NOMO-1 treated with dmso at 0.1 percent for 144 hours (cell line): ENCODE measurements around the gene NOD2.

Experiments
- DNase-seq: peaks from one replicate; lab custom pipeline; 2025; ENCODE audit not compliant: unreplicated experiment; lab: John Stamatoyannopoulos, UW

Gene NOD2

DNA sequence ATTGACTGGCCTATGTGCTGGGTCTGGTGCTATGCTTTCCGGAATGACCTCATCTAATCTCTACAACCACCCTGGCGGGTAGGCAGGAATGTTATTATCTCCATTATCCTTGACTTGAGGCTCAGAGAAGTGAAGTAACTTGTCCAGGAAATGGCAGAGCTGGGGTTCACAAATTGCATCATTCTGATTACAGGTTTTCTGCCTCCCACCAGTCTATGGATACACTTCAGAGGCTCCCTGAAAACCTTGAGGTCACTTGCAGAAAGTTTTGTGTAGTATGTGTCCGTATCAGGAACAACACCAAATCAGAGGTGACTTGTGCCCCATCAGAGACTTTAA, 19.1 kb downstream of the NOD2 start:
- no peak for DNase-seq

DNA sequence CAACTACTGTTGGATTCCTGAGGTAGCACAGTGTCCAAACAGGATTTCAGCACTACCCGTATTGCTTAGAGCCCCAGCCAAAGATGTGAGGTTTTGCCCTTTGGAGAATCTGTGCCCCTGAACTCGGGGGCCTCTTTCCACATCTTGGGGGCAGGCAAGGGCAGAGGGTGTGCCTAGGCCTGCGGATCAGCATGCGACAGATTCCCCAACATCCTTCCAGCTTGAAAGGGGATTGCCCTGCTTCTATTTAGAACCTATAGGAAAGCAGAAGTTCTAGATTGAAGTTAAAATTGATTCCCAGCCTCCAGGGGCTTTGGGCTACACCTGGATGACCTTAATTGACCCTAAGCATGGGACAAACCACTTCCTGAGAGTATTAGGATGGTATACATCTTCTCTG, 19.6 kb downstream of the NOD2 start:
- no peak for DNase-seq

DNA sequence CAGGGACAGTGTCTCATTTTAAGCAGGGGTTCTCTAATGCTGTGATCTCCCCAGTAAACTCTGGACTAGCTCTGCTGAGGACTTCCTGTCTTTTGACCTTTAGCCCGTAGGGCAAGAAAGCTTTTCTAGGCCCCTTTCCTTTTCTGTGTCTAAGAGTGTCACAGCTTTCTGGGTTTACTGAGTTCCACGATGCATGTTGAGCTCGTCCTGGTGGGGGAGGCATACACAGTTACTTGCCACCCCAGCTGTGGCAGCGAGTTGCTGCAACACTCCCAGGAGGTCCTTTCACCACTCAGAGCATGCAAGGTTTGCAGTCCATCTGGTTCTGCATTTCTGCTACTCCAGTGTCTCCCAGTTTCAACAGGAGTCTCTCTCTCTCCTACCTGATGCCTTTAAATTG, 23.7 kb downstream of the NOD2 start:
- no peak for DNase-seq

DNA sequence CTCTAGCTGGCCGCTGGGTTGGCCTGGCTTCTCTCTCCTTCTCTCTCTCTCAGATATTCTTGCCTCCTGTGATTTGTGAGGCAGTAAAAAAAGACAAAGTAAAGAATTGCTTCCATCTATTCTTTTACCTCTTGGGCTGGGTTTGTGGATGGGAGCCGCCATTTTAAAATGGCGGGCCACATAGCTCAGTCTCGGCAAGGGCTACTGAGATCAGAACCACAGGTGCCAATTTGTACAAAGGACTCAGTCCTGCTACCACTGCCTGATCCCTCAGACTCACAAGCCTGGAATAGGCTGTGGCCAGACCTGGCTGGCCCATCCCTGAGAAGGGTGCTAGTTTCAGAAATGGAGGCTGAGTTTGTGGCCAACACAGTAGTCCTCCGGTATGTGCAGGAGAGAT, 24.1 kb downstream of the NOD2 start:
- DNase-seq, result no peak

DNA sequence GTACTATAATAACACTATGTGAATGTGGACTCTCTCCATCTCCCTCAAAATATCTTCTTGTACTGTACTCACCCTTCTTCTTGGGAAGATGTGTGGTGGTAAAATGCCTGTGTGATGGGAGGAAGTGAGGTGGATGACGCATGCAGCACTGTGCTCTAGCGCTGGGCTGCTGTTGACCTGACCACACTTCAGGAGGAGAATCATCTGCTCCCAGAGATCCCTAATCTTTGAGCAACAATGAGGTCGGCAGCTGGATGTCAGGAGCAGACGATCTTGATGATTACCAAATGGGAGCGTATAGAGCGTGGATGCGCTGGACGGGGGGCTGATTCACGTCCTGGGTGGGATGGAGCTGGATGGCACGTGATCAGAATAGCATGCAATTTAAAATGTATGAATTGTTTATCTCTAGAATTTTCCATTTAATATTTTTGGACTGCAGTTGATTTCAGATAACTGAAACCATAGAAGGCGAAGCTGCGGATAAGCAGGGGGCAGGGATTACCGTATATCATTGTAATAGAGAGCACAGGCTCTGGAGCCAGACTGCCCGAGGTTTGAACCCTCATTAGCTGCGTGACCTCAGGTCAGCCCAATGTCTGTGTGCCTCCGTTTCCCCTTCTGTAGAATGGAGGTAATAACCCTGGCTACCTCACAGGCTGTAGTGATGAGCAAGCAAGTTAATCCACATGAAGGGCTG, 24.8 kb downstream of the NOD2 start:
- peak; percentile 18 for DNase-seq

DNA sequence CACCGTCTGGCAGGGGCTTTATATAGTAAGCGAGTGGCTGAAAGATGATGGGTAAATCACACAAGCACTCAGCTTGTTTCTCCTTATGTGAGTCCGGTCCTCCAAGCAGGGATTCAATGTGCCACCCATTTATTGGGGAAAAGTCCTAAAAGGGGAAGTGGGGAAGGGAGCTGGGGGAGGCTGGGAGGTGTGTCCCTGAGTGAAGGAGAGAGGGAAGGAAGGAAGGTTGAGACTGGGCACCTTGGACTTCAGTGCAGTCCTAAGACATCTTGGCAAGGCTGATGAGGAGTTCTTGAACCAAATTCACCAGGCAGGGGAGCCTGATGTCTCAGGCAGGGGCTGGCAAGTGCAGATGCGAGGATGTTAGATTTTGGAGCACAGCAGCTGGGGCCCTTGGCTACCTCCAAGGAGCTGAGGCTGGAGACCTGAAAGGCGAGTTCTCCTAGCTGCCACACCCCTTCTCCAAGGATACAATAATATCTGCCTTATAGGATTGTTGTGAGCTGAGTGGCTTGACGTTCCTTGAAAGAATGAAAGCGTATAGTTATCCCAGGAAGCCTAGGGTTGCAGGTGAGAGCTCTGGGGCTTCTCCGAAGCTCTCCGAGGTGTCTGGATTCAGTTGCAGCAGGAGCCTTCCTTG, 25.5 kb downstream of the NOD2 start:
- no peak for DNase-seq

DNA sequence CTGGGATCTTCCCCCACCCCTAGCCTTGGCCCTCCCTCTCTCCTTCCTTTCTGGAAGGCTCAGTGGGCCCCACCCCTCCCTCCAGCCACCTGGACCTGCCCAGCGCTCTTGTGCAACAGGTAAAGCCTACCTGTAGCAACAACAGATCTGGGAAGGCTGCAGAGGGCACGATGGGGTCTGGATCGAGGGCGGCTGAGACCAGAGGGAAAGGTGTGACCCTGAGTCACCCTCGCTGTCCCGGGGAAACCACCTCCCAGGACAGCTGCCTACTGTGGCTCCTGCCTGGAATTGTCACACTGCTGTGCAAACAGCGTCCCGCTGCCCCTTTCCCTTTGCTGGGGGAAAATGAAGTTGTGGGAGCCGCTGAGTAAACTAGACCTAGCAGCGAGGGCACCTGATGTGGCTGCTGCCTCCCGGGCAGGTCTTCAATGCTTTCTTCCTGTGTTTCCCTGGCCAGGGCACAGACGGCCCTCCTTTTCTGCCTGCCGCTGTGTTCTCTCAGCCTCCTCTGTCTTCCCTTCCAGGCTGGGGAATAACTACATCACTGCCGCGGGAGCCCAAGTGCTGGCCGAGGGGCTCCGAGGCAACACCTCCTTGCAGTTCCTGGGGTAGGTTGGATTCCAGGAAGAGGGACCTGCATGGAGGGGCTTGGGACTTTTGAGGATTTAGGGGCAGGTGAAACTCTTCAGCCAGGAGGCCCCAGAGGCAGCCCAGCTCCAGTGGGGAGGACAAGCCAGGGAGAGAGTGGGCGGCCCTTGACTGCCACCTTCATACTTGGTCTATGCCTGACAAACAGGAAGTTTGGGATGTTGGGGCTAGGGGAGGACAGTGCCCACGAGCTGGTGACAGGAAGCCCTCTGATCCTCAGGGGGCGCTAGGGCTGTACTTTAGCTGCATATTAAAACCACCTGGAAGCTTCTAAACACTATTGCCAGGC, 26.3 kb downstream of the NOD2 start:
- no peak for DNase-seq

DNA sequence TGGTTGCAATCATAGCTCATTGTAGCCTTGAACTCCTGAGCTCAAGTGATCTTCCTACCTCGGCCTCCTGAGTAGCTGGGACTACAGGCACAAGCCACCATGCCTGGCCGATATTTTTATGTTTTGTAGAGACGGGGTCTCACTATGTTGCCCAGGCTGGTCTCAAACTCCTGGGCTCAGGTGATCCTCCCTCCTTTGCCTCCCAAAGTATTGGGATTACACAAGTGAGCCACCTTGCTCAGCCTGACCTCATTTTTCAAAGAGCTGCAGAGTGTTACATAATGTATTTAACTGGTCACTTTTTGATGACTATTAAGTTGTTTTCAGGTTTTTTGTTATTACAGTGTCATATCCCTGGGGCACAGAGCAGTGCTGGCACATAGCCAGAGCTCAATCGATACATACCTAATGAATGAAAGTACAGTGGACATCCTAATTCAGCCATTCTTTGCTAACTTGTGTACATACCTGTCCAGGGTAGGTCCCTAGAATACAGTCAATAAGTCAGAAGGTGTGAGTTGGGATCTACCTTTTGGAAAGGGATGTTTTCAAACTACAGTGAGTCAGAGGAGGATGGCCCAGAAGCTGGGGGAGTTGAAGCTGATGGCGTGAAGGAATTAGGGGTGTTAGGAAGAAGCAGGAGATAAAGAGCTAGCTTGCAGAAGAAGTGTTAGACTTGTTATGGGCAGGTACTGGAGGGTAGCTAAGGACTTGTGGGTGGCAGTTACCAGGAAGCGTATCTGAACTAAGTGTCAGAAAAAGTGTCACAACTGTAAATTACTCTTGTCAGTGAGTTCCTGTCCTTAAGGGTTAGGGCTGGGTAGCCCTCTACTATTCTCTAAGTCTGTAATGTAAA, 28.4 kb downstream of the NOD2 start:
- DNase-seq, result no peak

DNA sequence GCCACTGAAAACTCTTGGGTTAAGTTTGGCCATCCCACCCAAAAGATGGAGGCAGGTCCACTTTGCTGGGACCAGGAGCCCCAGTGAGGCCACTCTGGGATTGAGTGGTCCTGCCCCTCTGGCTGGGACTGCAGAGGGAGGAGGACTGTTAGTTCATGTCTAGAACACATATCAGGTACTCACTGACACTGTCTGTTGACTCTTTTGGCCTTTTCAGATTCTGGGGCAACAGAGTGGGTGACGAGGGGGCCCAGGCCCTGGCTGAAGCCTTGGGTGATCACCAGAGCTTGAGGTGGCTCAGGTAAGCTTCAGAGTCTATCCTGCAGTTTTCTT, 29.0 kb downstream of the NOD2 start:
- no peak for DNase-seq

DNA sequence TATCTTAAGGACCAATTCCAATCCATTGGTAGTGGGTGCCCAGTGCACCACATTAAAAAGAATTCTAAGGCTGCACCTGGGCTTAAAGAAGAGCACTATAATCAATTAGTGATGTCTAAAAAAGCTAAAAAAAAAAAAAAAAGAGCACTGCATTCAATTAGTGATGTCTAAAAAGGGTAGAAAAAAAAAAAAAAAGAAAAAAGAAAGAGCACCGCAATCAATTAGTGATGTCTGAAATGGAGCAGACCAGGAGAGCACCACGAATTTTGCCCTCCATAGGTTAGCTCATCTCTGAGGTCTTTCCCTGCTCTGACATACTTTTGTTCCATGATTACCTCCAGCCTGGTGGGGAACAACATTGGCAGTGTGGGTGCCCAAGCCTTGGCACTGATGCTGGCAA, 29.6 kb downstream of the NOD2 start:
- DNase-seq, result no peak

DNA sequence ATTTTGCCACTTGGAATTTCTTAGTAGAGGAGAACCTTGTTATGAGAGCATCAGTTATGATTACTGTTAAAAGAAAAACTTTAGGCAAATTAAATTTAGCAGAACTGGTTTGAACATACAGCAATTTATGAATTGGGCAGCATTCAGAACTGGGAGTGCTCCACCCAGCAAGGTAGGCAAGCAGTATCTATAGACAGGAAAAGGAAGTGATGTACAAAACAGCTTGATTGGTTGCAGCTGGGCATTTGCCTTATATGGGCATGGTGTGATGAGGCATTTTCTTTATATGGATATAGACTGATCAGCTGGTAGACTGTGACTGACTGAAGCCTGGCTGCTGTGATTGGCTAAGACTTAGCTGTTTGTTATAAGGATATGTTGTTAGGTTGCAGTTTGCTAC, 30.9 kb downstream of the NOD2 start:
- DNase-seq, result no peak

DNA sequence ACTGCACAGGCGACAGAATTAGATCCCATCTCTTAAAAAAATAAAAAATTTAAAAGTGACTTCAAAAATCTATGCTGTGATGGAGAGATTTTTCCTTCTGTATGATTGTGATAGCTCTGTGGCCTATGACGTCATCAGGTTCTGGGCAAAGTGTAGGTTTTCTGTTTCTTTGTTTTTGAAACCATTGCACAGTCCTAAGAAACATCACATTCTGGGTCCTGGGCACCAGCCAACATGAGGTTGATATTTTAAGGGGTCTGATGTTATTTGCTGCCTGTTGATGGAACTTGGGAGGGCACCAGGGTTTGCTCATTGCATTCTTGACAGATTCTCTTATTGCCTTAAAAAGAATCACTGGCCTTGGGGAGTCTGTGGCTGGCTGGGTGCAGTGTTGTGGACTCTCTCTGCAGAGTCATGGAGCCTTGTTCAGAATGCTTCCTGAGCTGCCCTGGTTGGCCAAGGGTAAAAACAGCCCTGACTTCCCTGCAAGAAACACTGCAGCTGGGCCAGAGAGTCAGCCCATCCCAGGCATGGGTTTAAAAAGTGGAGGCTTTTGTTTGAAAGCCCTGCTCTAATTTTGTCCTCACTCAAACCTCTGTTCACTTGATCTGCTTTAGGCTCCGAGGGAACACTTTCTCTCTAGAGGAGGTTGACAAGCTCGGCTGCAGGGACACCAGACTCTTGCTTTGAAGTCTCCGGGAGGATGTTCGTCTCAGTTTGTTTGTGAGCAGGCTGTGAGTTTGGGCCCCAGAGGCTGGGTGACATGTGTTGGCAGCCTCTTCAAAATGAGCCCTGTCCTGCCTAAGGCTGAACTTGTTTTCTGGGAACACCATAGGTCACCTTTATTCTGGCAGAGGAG, 38.0 kb downstream of the NOD2 start:
- no peak for DNase-seq

DNA sequence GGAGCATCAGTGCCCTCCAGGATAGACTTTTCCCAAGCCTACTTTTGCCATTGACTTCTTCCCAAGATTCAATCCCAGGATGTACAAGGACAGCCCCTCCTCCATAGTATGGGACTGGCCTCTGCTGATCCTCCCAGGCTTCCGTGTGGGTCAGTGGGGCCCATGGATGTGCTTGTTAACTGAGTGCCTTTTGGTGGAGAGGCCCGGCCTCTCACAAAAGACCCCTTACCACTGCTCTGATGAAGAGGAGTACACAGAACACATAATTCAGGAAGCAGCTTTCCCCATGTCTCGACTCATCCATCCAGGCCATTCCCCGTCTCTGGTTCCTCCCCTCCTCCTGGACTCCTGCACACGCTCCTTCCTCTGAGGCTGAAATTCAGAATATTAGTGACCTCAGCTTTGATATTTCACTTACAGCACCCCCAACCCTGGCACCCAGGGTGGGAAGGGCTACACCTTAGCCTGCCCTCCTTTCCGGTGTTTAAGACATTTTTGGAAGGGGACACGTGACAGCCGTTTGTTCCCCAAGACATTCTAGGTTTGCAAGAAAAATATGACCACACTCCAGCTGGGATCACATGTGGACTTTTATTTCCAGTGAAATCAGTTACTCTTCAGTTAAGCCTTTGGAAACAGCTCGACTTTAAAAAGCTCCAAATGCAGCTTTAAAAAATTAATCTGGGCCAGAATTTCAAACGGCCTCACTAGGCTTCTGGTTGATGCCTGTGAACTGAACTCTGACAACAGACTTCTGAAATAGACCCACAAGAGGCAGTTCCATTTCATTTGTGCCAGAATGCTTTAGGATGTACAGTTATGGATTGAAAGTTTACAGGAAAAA, 38.8 kb downstream of the NOD2 start:
- no peak for DNase-seq

DNA sequence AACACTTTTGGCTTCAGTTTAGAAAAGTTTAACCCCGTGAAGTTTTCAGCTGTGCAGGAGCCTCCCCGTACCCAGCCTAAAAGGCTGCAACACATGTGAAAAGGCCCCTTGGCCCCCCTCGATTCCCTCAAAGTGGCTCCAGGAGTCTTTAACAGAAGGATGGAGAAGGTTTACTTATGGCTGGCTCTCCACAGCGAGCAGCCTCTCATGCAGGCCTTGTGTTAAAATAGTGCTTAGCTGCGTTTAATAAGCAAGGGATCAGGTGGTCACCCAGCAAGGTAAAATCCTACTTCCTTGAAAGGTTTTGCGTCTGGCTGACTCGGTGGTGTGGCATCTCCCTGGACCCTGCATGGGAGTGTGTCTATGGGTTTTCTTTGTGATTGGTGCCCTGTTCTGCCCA, 40.1 kb downstream of the NOD2 start:
- no peak for DNase-seq

DNA sequence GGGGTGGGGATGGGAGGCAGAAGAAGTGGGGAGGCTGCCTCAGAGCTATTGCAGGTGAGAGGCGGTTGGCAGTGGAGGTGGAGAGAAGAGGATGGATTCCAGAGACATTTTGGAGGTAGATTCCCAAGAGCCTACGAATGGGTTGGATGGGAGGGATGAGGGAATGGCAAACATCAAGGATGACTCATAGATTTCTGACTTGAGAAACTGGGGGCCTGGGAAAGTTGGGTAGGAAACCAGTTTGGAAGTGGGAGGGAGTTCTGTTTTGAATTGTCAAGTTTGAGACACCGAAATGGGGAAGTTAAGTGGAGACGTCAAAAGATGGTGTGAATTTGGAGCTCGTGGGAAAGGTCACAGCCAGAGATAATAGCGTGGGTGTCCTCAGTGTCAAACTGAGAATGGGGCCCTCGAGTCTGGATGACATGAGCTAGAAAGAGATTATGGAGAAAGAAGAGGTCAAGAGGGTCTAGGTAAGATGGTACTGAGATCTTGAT, 42.3 kb downstream of the NOD2 start:
- no peak for DNase-seq

DNA sequence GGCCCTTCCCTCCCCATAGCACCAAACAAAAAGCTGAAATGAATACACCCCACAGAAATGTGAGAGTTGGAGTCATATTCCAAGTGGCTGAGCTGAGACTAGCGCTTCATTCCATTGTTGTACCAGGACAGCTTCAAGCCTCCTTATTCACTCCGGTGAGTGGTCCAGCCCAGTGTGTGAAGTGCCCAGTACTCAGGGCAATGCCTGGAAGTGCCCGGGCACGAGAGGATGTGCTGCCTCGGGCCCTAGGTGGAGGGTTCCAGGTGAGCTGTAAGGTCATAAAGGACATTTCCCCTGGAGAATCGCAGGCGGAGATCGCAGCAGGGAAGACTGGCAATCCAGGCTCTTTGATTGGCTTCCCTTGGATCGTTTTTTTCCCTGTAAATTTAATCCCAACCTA, 43.0 kb downstream of the NOD2 start:
- no peak for DNase-seq

DNA sequence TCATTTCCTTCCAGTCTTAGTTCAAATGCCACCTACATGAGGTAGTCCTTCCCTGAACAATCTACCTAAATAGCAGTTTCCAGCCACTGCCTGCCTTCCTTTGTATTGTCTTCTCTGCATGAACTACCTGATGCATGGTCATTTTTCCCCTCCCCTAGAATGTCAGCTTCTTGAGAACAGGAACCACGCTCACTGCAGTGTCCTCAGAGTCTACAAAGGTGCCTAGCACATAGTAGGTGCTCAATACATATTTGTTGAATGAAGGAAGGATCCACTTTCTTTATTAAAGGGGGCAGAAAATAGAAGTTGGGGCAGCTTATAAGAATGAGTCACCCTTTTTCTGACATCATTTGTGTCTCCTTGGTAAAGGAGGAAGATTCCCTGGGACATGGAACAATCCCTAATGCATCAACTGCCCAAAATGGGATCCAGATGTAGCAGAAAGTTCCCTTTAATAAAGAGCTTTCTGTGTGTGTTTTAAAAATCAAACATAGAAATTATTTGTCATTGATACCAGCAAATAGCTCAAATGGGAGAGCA, 44.1 kb downstream of the NOD2 start:
- no peak for DNase-seq

DNA sequence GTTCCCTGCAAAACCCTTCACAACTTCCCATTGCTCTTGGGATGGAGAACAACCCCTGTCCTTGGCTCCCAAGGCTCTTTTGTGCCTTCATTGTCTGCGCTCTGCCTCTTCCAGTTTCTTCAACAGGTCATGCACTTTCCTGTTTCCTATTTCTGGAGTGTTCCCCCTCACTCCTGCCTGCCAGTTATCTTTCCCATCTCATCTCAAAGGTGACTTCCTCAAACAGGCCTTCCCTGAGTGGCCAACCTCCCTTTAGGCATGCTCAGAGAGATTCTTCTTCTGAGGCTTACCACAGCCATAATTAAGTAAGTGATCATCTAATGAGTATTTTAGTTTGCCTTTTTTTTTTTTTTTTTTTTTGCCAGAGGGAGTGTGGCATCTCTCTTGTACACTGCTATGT, 45.6 kb downstream of the NOD2 start:
- peak; percentile 11 for DNase-seq

DNA sequence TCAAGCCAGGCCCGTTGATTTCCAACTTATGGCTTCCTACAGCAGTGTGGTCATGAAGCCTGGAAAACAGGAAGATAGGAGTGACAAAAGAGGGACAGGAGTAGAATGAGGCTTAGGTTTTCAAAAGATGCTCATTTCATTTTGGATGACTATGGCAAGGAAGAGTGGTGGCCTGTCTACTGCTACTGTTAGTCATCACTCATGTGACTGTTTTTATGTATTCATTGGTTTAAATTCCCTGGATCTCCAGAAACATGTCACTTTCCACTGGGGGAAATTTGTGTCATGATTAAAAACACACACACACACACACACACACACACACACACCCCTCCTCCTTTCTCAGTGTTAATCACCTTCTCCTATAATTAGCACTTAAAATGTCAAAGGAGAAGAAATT, 47.3 kb downstream of the NOD2 start:
- no peak for DNase-seq
